ENCODE results near the gene GRK3.
"Not testable (repeated sequence)": the region's sequence is repeated elsewhere in the genome, so short reads cannot be mapped to it uniquely, and the experiment has no call there.

GRK3 gene

GRCh38 chr22:25614791-25615190, 50.3 kb downstream of the GRK3 start:
- not testable (repeated sequence) for DNase-seq (ENCODE audit: extremely low spot score, insufficient read length, low read depth); FAIRE-seq

GRCh38 chr22:25621986-25622385, 57.5 kb downstream of the GRK3 start:
- no peak for FAIRE-seq
- no peak for DNase-seq (ENCODE audit: extremely low spot score, insufficient read length, low read depth)

- FAIRE-seq (peak; percentile 96), DNase-seq (ENCODE audit: extremely low spot score, insufficient read length, low read depth) (peak; percentile 42)
These were observed 58.8 kb downstream of the GRK3 start for GRCh38 chr22:25623310-25623734.

- FAIRE-seq: no peak
- DNase-seq (ENCODE audit: extremely low spot score, insufficient read length, low read depth): no peak
These were observed 59.4 kb downstream of the GRK3 start for GRCh38 chr22:25623851-25624250.

DNA sequence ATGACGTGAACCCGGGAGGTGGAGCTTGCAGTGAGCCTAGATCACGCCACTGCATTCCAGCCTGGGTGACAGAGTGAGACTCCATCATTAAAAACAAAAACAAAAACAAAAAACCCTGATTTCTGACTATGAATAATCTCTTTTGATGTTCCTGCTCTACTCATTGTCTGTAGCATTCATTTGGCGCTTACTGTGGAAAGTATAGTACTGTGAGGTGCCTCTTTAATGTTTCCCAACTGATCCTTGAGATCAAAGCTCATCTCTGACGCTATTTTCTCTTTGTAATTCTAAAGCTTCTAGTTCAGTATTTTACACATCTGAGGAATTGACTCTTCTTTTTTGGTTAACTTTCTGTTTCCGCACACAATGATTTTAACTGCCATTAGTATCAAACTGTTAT, 60.0 kb downstream of the GRK3 start:
- FAIRE-seq: no peak
- no peak for DNase-seq (ENCODE audit: extremely low spot score, insufficient read length, low read depth)

- DNase-seq (ENCODE audit: extremely low spot score, insufficient read length, low read depth); FAIRE-seq: not testable (repeated sequence)
These were observed 61.5 kb downstream of the GRK3 start for GRCh38 chr22:25625747-25626623.

DNA sequence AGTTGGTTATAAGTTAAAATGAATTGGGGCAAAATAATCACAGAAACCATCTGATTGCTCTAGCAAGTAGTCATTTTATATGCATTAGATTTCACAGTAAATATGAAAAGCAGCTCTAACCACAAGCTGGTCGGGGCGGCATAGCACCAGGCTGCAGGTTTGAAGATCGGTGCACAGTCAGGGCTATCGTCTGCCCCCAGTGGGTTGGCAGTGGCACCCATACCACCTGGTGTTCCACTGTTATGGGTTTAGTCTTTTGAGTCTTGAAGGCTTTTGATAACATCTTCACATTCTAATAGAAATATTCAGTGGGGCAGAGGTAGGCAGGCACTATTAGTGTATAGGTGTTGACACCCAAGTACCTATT, 62.1 kb downstream of the GRK3 start:
- FAIRE-seq: no peak

DNA sequence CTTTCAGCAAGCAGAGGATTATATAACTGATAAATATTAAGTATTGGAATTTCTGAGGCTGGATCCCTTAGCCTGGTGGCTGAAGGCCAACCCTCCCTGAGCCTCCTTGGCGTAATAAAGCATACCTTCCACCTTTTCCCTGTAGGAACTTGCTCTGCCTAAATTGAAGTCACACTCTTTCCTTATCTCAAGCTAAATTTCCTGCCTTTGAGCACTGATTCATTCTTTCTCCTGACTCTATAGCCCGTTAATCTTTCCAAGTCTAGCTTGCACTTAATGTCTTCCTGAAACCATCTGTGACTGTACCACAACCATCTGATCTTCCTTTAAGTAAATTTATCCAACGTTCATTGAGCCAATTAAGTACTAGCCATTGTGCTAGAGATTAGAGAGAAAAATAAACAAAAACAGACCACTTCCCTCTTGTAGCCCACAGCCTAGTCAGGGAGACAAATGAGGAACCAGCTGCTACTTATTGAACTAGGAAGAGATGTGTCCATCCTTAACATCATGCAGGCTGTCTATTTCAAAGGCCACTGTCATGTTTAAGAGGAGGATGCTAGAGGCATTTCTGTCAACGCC, 62.9 kb downstream of the GRK3 start:
- DNase-seq (ENCODE audit: extremely low spot score, insufficient read length, low read depth): no peak
- FAIRE-seq: peak; percentile 49

More for the DNA sequence above, 62.1 kb downstream of the GRK3 start:
- DNase-seq (ENCODE audit: extremely low spot score, insufficient read length, low read depth): no peak

- FAIRE-seq: no peak
These were observed 64.0 kb downstream of the GRK3 start for GRCh38 chr22:25628494-25628893.

GRCh38 chr22:25629613-25630012, 65.1 kb downstream of the GRK3 start:
- no peak for FAIRE-seq
- DNase-seq (ENCODE audit: extremely low spot score, insufficient read length, low read depth): no peak

More at GRCh38 chr22:25628494-25628893, 64.0 kb downstream of the GRK3 start:
- no peak for DNase-seq (ENCODE audit: extremely low spot score, insufficient read length, low read depth)

GRCh38 chr22:25630447-25630846, 66.0 kb downstream of the GRK3 start:
- no peak for DNase-seq (ENCODE audit: extremely low spot score, insufficient read length, low read depth)
- no peak for FAIRE-seq

GRCh38 chr22:25636323-25636722, 71.8 kb downstream of the GRK3 start:
- FAIRE-seq: no peak
- DNase-seq (ENCODE audit: extremely low spot score, insufficient read length, low read depth): no peak

- FAIRE-seq (no peak), DNase-seq (ENCODE audit: extremely low spot score, insufficient read length, low read depth) (no peak)
These were observed 72.6 kb downstream of the GRK3 start for GRCh38 chr22:25637032-25637431.

DNA sequence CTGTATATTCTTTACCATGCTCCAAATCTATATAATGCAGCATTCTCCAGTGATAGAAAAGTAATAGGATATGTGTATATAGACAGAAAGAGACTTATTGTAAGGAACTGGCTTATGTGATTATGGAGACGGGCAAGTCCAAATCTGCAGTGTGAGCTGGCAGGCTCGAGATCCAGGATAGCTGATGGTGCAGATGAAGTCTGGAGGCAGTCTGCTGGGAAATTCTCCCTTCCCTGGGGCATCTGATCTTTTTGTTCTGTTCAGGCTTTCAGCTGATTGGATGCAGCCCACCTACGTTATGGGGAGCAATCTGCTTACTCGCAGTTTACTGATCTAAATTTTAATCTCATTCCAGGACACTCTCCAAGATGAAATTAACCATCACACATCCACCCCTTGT, 73.2 kb downstream of the GRK3 start:
- DNase-seq (ENCODE audit: extremely low spot score, insufficient read length, low read depth): no peak
- no peak for FAIRE-seq

DNA sequence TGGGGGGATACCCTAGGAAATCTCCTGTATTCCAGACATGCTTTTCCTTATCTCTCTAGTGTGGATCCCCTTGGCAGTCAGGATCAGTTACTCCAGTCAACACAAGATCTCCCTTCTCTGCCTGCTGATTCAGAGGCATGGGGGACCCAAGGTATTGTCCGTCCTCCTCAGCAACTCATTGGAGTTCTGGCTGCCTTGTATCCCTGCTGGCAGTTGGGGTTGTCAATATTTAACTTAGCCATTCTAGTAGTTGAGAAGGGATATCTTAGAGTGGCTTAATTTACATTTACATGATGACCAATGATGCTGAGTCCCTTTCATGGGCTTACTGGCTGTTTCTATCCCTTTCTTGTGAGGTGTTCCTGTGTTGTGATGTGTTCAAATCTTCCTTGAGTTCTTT, 74.2 kb downstream of the GRK3 start:
- FAIRE-seq: no peak
- DNase-seq (ENCODE audit: extremely low spot score, insufficient read length, low read depth): no peak

GRCh38 chr22:25641650-25642049, 77.2 kb downstream of the GRK3 start:
- FAIRE-seq: no peak
- DNase-seq (ENCODE audit: extremely low spot score, insufficient read length, low read depth): no peak

DNA sequence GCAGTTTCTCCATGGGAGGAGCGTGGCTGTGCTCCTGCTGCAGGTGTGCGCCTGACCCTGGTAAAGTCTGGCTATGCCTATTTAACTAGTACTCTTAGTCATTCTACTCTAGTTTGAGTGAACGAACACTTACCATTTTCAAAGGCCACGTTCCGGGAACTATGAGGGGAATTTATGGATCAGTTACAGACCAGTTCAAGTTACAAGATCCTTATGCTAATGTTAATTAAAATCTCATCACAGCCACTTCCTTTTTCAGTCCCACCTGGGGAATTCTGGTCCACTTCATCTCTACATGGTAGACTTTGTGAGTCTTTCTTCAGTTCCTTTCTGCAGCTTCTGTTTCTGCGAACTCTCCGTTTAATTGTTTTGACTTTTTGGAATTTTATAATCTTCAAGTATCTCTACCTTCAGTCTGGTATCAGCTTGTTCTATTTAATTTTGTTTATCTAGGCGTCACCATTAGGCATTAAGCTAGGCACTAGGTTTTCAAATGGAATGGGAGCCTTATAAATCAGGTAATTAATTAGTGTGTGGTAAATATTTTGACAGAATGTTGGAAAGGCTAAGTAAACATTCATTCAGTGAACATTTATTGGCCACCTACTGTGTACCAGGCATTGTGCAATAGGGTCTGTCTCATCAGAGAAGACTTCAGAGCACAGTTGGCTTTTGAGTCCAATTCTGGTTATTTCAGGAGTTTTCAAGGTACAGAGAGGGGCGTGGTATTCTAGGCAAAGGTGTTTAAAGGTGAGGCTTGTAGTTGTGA, 78.9 kb downstream of the GRK3 start:
- FAIRE-seq (peak; percentile 69), DNase-seq (ENCODE audit: extremely low spot score, insufficient read length, low read depth) (no peak)

GRCh38 chr22:25644122-25644521, 79.6 kb downstream of the GRK3 start:
- FAIRE-seq (no peak), DNase-seq (ENCODE audit: extremely low spot score, insufficient read length, low read depth) (no peak)

GRCh38 chr22:25645266-25645665, 80.8 kb downstream of the GRK3 start:
- FAIRE-seq (no peak), DNase-seq (ENCODE audit: extremely low spot score, insufficient read length, low read depth) (no peak)

DNA sequence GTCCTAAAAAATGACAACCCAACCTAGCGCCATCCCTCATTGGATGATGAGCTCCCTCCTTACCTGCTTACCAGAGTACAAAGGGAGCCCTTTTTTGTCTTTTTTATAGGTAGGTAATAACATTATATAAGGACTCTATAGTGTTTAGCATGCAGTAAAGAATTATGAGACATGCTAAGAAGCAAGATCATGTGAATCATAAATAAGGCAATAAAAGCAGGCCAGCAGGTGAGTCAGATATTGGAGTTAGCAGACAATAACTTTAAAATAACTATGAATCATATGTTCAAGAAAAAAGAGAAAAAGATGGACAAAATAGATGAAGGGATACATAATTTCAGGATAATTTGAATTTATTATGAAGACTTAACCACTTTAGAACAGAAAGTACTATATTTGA, 81.5 kb downstream of the GRK3 start:
- DNase-seq (ENCODE audit: extremely low spot score, insufficient read length, low read depth) (no peak), FAIRE-seq (no peak)

GRCh38 chr22:25650833-25651232, 86.4 kb downstream of the GRK3 start:
- FAIRE-seq: peak; percentile 89

More at GRCh38 chr22:25650833-25651232, 86.4 kb downstream of the GRK3 start:
- no peak for DNase-seq (ENCODE audit: extremely low spot score, insufficient read length, low read depth)
